HEK293 (cell line): ENCODE data around the gene ZSCAN25.
"Not testable (repeated sequence)": the region's sequence is repeated elsewhere in the genome, so short reads cannot be mapped to it uniquely, and the experiment has no call there.

Experiments
- CTCF ChIA-PET: fragments of 350-600 bp; formaldehyde crosslinking; extraction: SDS; loops from one replicate; lab custom pipeline; 2021; ENCODE audit warnings: antibody characterized with exemption; lab: Yijun Ruan, JAX
- POLR2A ChIA-PET: fragments of 300-600 bp; formaldehyde crosslinking; extraction: SDS; loops from one replicate; lab custom pipeline; 2020; ENCODE audit warnings: antibody characterized with exemption, inconsistent platforms; lab: Yijun Ruan, JAX
- H3K27ac ChIP-seq: fragments of 200-500 bp; sonication (Bioruptor generic); 2 replicates; pipeline ENCODE4 v1.5.1; 2014; ENCODE audit warnings: low read depth, low read length, control low read depth, inconsistent platforms; ENCODE audit errors: extremely low read depth
- H3K36me3 ChIP-seq, 2 experiments: fragments of 200-500 bp in 1 of 2; sonication (Bioruptor generic) in 1 of 2; 1 replicate in 1 of 2; 2 replicates in 1 of 2; pipeline ENCODE4 v1.5.1; 2014 to 2017; ENCODE audit warnings: inconsistent platforms in 2 of 2, low read length in 2 of 2; ENCODE audit not compliant: control insufficient read depth in 2 of 2, insufficient read depth in 1 of 2
- H3K4me1 ChIP-seq: fragments of 200-500 bp; sonication (Bioruptor generic); 2 replicates; pipeline ENCODE4 v1.5.1; 2014; ENCODE audit warnings: mild to moderate bottlenecking, low read length, inconsistent platforms; ENCODE audit not compliant: control insufficient read depth, insufficient read depth
- H3K4me3 ChIP-seq: 2 replicates; pipeline ENCODE4 v1.5.1; 2011; ENCODE audit warnings: low read depth, mild to moderate bottlenecking, control low read depth, low read length, moderate library complexity
- H3K9me3 ChIP-seq: fragments of 200-500 bp; sonication (Bioruptor generic); 2 replicates; pipeline ENCODE4 v1.5.1; 2014; ENCODE audit warnings: low read depth, low read length, inconsistent platforms; ENCODE audit not compliant: control insufficient read depth, insufficient read depth
- BCL11B ChIP-seq: fragments of 450-650 bp; formaldehyde crosslinking; IDR thresholded peaks from 2 replicates; pipeline ENCODE4 v1.5.1; 2016; ENCODE audit warnings: low read depth, missing biosample characterization, missing genetic modification characterization
- EGR2 ChIP-seq: fragments of 450-650 bp; formaldehyde crosslinking; IDR thresholded peaks from 2 replicates; pipeline ENCODE4 v1.5.1; 2016; ENCODE audit warnings: low read depth, missing biosample characterization, missing genetic modification characterization
- KLF1 ChIP-seq: fragments of 450-650 bp; formaldehyde crosslinking; IDR thresholded peaks from 2 replicates; pipeline ENCODE4 v1.5.1; 2016; ENCODE audit warnings: missing biosample characterization, missing genetic modification characterization
- OVOL3 ChIP-seq: fragments of 450-650 bp; formaldehyde crosslinking; IDR thresholded peaks from 2 replicates; pipeline ENCODE4 v1.5.1; 2016; ENCODE audit warnings: missing biosample characterization, missing genetic modification characterization
- RBAK ChIP-seq: fragments of 450-650 bp; formaldehyde crosslinking; IDR thresholded peaks from 2 replicates; pipeline ENCODE4 v1.5.1; 2016; ENCODE audit warnings: missing biosample characterization, missing genetic modification characterization
- WT1 ChIP-seq: fragments of 450-650 bp; formaldehyde crosslinking; IDR thresholded peaks from 2 replicates; pipeline ENCODE4 v1.5.1; 2016; ENCODE audit warnings: missing biosample characterization, missing genetic modification characterization
- ZBTB11 ChIP-seq: fragments of 450-650 bp; formaldehyde crosslinking; conservative IDR thresholded peaks from 2 replicates; pipeline ENCODE4 v1.5.1; 2016; ENCODE audit warnings: low read depth, missing biosample characterization, missing genetic modification characterization
- ZIC2 ChIP-seq: fragments of 450-650 bp; formaldehyde crosslinking; IDR thresholded peaks from 2 replicates; pipeline ENCODE4 v1.5.1; 2016; ENCODE audit warnings: missing biosample characterization, missing genetic modification characterization
- ZNF140 ChIP-seq: fragments of 450-650 bp; formaldehyde crosslinking; IDR thresholded peaks from 2 replicates; pipeline ENCODE4 v1.5.1; 2016; ENCODE audit warnings: missing biosample characterization, missing genetic modification characterization
- ZNF148 ChIP-seq: fragments of 450-650 bp; formaldehyde crosslinking; IDR thresholded peaks from 2 replicates; pipeline ENCODE4 v1.5.0; 2017; ENCODE audit warnings: missing biosample characterization, missing genetic modification characterization, borderline replicate concordance
- ZNF394 ChIP-seq: fragments of 450-650 bp; formaldehyde crosslinking; IDR thresholded peaks from 2 replicates; pipeline ENCODE4 v1.5.1; 2016; ENCODE audit warnings: missing biosample characterization, missing genetic modification characterization, mild to moderate bottlenecking, moderate library complexity, borderline replicate concordance
- ZNF518A ChIP-seq: fragments of 450-650 bp; formaldehyde crosslinking; conservative IDR thresholded peaks from 2 replicates; pipeline ENCODE4 v1.5.1; 2016; ENCODE audit warnings: low read depth, missing biosample characterization, missing genetic modification characterization
- ZNF555 ChIP-seq: fragments of 450-650 bp; formaldehyde crosslinking; conservative IDR thresholded peaks from 2 replicates; pipeline ENCODE4 v1.5.1; 2017; ENCODE audit warnings: missing biosample characterization, mild to moderate bottlenecking, missing genetic modification characterization, inconsistent platforms
- ZNF580 ChIP-seq: fragments of 450-650 bp; formaldehyde crosslinking; IDR thresholded peaks from 2 replicates; pipeline ENCODE4 v1.5.1; 2016; ENCODE audit warnings: missing biosample characterization, missing genetic modification characterization
- ZNF623 ChIP-seq: fragments of 450-650 bp; formaldehyde crosslinking; IDR thresholded peaks from 2 replicates; pipeline ENCODE4 v1.5.1; 2016; ENCODE audit warnings: missing biosample characterization, missing genetic modification characterization
- ZNF629 ChIP-seq: fragments of 450-650 bp; formaldehyde crosslinking; IDR thresholded peaks from 2 replicates; pipeline ENCODE4 v1.5.1; 2017; ENCODE audit warnings: missing biosample characterization, missing genetic modification characterization
- ZNF654 ChIP-seq: fragments of 450-650 bp; formaldehyde crosslinking; IDR thresholded peaks from 2 replicates; pipeline ENCODE4 v1.5.1; 2016; ENCODE audit warnings: low read depth, missing biosample characterization, missing genetic modification characterization
- ZNF664 ChIP-seq: fragments of 450-650 bp; formaldehyde crosslinking; IDR thresholded peaks from 2 replicates; pipeline ENCODE4 v1.5.1; 2016; ENCODE audit warnings: missing biosample characterization, missing genetic modification characterization
- ZNF692 ChIP-seq: fragments of 450-650 bp; formaldehyde crosslinking; IDR thresholded peaks from 2 replicates; pipeline ENCODE4 v1.5.1; 2016; ENCODE audit warnings: missing biosample characterization, missing genetic modification characterization
- ZNF843 ChIP-seq: fragments of 450-650 bp; formaldehyde crosslinking; IDR thresholded peaks from 2 replicates; pipeline ENCODE4 v1.5.1; 2016; ENCODE audit warnings: missing biosample characterization, missing genetic modification characterization
- ZSCAN5A ChIP-seq: fragments of 450-650 bp; formaldehyde crosslinking; IDR thresholded peaks from 2 replicates; pipeline ENCODE4 v1.5.1; 2016; ENCODE audit warnings: missing biosample characterization, missing genetic modification characterization

Gene ZSCAN25

GRCh38 chr7:99652671-99653070, 35.9 kb downstream of the ZSCAN25 start:
- no peak for TF ChIP-seq ZNF580 (tag by site-specific recombination)
- TF ChIP-seq OVOL3 (tag by site-specific recombination) = no peak
- TF ChIP-seq EGR2 (tag by site-specific recombination) = no peak
- no peak for TF ChIP-seq BCL11B (tag by site-specific recombination)
- no peak for TF ChIP-seq KLF1 (tag by site-specific recombination)
- TF ChIP-seq ZSCAN5A (tag by site-specific recombination) = no peak
- TF ChIP-seq ZNF692 = no peak
- no peak for TF ChIP-seq ZNF843
- TF ChIP-seq ZIC2 (tag by site-specific recombination) = no peak
- no peak for TF ChIP-seq ZNF148 (tag by site-specific recombination)
- TF ChIP-seq WT1 (tag by site-specific recombination) = no peak
- Histone ChIP-seq H3K4me1 (no peaks in the 10 kb centered on the region), H3K36me3 (no peaks in the 10 kb centered on the region), H3K9me3 (no peaks in the 10 kb centered on the region), H3K4me3 (no peak overlapping the region), H3K27ac (no peak overlapping the region)
- ChIA-PET CTCF (no interaction called here), POLR2A (no interaction called here)

- CTCF ChIA-PET, POLR2A ChIA-PET: not testable (repeated sequence)
- 0 out of 2 replicates have a peak, but pooled peaks have one; percentile 26 for TF ChIP-seq ZNF664 (tag by site-specific recombination)
- 0 out of 2 replicates have a peak, but pooled peaks have one; percentile 23 for TF ChIP-seq RBAK (tag by site-specific recombination)
- TF ChIP-seq ZBTB11 = peak; percentile 47
- TF ChIP-seq ZNF629 (tag by site-specific recombination) = 0 out of 2 replicates have a peak, but pooled peaks have one; percentile 34
- peak; percentile 59 for TF ChIP-seq ZNF555 (tag by site-specific recombination)
- TF ChIP-seq ZNF623 (tag by site-specific recombination) = peak; percentile 63
- TF ChIP-seq ZNF140 (tag by site-specific recombination) = peak; percentile 44; the same call in 1 of the 2 replicates
- peak; percentile 83 for TF ChIP-seq ZNF394 (tag by site-specific recombination)
- 0 out of 2 replicates have a peak, but pooled peaks have one; percentile 19 for TF ChIP-seq ZNF654 (tag by site-specific recombination)
- TF ChIP-seq ZNF518A = peak; percentile 77
These were observed 36.5 kb downstream of the ZSCAN25 start for GRCh38 chr7:99653269-99653668.

More at GRCh38 chr7:99653269-99653668, 36.5 kb downstream of the ZSCAN25 start:
- H3K27ac ChIP-seq, H3K4me1 ChIP-seq, H3K9me3 ChIP-seq, H3K4me3 ChIP-seq, H3K36me3 ChIP-seq: not testable (repeated sequence)
